GM12874 (cell line): Measurements from ENCODE around the gene PDCL3.

Experiments used
- CTCF ChIP-seq: IDR thresholded peaks from 2 replicates; pipeline ENCODE4 v1.5.1; 2011; ENCODE audit warnings: low read depth, mild to moderate bottlenecking, control low read depth, low read length, moderate library complexity; ENCODE audit not compliant: insufficient read depth

PDCL3 gene

GRCh38 chr2:100526868-100527267, 35.9 kb upstream of the PDCL3 start:
- TF ChIP-seq CTCF, result no peak

GRCh38 chr2:100527440-100528015, 35.3 kb upstream of the PDCL3 start:
- no peak for TF ChIP-seq CTCF

GRCh38 chr2:100529176-100529575, 33.6 kb upstream of the PDCL3 start:
- no peak for TF ChIP-seq CTCF

GRCh38 chr2:100529900-100530299, 32.9 kb upstream of the PDCL3 start:
- TF ChIP-seq CTCF, result no peak

GRCh38 chr2:100535855-100536254, 26.9 kb upstream of the PDCL3 start:
- no peak for TF ChIP-seq CTCF

- TF ChIP-seq CTCF, result no peak
These were observed 24.9 kb upstream of the PDCL3 start for GRCh38 chr2:100537918-100538317.

GRCh38 chr2:100539221-100539620, 23.6 kb upstream of the PDCL3 start:
- TF ChIP-seq CTCF, result no peak

- no peak for TF ChIP-seq CTCF
These were observed 21.4 kb upstream of the PDCL3 start for GRCh38 chr2:100541404-100541803.
